ENCODE measurements around the gene ZNF747. TPM values are rescaled to one million over a fixed set of nuclear protein-coding genes. Genes with fewer than 3 reads are reported as not detected.

ZNF747 gene
- total RNA-seq, 2 donors from 2014 or later = 15.8 to 22.6 TPM

DNA sequence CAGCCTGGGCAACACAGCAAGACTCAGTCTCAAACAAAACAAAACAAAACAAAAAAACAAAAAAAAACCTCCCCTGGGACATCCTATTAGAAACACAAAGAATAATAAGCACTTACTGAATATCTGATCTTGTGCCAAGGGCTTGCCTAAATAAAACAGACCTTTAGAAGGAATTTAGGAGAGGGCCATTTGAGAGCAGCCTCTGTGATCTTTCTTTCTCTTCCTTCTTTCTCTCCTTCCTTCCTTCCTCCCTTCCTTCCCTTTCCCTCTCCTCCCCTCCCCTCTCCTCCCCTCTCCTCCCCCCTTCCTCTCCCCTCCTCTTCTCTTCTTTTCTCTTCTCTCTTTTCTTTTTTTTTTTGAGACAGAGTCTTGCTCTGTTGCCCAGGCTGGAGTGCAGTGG is 49.8 kb downstream of the ZNF747 start:
- intact Hi-C loops (cut with DNase I) = no loop called here
- no peak for DNase-seq (ENCODE audit: low spot score)
- TF ChIP-seq POLR2A (IDR thresholded peaks at IDR 0.05) = no peak
- no peak for TF ChIP-seq CTCF (IDR thresholded peaks at IDR 0.05)
- TF ChIP-seq POLR2AphosphoS5 (IDR thresholded peaks at IDR 0.05) = no peak
- H3K27me3 ChIP-seq (replicated peaks; ENCODE audit: insufficient read depth) = no peaks in the 10 kb centered on the region
- no peaks in the 10 kb centered on the region for H3K9me3 ChIP-seq
- no peak overlapping the region for H3K27ac ChIP-seq
- no peaks in the 10 kb centered on the region for H3K36me3 ChIP-seq
- H3K4me1 ChIP-seq (replicated peaks) = no peaks in the 10 kb centered on the region
- no peak overlapping the region for H3K4me3 ChIP-seq

DNA sequence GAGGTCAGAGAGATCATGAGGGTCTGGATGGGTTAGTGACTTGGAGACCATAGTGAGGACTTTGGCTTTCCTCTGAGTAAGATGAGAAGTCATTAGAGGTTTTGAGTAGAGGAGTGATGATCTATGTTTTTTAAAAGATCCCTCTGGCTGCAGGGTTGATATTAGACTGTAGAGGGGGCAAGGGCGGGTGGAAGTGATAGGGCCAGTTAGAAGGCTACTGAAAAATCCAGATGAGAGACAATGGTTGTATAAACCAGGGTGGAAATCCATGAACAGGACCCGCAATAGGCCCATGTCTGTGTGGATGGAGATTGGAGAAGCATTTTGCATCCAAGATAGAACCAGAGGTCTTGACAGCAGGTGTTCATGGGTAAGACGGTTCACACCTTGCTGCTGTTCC is 52.3 kb downstream of the ZNF747 start:
- Histone ChIP-seq H3K9me3 (no peaks in the 10 kb centered on the region), H3K36me3 (no peaks in the 10 kb centered on the region), H3K4me1 (replicated peaks) (no peaks in the 10 kb centered on the region), H3K27me3 (replicated peaks; ENCODE audit: insufficient read depth) (no peaks in the 10 kb centered on the region), H3K4me3 (no peak overlapping the region), H3K27ac (no peak overlapping the region)
- 89% methylated on average over 3 of the region's 3 CpGs for WGBS
- intact Hi-C loops (cut with DNase I) = no loop called here
- TF ChIP-seq CTCF (IDR thresholded peaks at IDR 0.05) = no peak
- TF ChIP-seq POLR2A (IDR thresholded peaks at IDR 0.05) = no peak
- no peak for DNase-seq (ENCODE audit: low spot score)

DNA sequence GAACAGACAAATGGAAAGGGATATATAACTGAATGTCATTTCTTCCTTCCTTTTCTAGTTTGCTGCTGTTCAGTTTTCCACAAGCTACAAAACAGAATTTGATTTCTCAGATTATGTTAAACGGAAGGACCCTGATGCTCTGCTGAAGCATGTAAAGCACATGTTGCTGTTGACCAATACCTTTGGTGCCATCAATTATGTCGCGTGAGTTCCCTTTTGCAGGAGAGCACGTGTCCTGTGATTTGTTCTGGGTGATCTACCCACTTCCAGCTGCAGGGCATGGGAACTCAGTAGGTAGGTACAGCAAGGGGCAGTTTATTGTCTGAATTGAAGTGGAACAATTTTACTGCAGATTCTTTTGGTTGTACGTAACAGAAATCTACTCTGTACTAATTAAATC is 53.3 kb downstream of the ZNF747 start:
- no peak for DNase-seq (ENCODE audit: low spot score)
- intact Hi-C loops (cut with DNase I) = no loop called here
- no peaks in the 10 kb centered on the region for H3K4me1 ChIP-seq (replicated peaks)
- no peak for TF ChIP-seq POLR2A (IDR thresholded peaks at IDR 0.05)
- TF ChIP-seq POLR2AphosphoS5 (IDR thresholded peaks at IDR 0.05) = no peak
- TF ChIP-seq CTCF (IDR thresholded peaks at IDR 0.05) = no peak
- no peaks in the 10 kb centered on the region for H3K9me3 ChIP-seq
- H3K27me3 ChIP-seq (replicated peaks; ENCODE audit: insufficient read depth) = no peaks in the 10 kb centered on the region
- no peaks in the 10 kb centered on the region for H3K36me3 ChIP-seq
- WGBS = 72% methylated on average over 5 of the region's 5 CpGs
- H3K4me3 ChIP-seq = no peak overlapping the region
- H3K27ac ChIP-seq = no peak overlapping the region

Small RNAs within 50 kb of the gene (microRNA-seq; reads per million reads assigned to microRNA genes)
- not detected for gene MIR4518

Small RNAs within 50 kb of the gene (small RNA-seq; reads per million reads assigned to genes)
- gene MIR4518 = 0 reads per million in 2 donors
- 0 reads per million in 2 donors for gene RNU7-61P

Other genes with a start within 250 kb of the ZNF747 start
- gene CD2BP2, start 179.6 kb downstream of the ZNF747 start, total RNA-seq = 10 to 100 TPM; 32.9 to 46.4 TPM
- gene TBC1D10B, start 164.4 kb downstream of the ZNF747 start, total RNA-seq = 10 to 100 TPM; 40.3 to 59.4 TPM
- gene MYL11, start 160.1 kb downstream of the ZNF747 start, total RNA-seq = 10 to 100 TPM in 1 of 2 donors, 1 to 10 TPM in 1; 3.5 to 23.5 TPM
- 1 to 10 TPM; 3.0 to 4.2 TPM for gene SEPTIN1, start 152.3 kb downstream of the ZNF747 start, total RNA-seq
- gene ZNF48, start 139.4 kb downstream of the ZNF747 start, total RNA-seq = 10 to 100 TPM; 11.9 to 12.2 TPM
- gene ZNF771, start 127.3 kb downstream of the ZNF747 start, total RNA-seq = 10 to 100 TPM; 32.3 to 36.3 TPM
- 10 to 100 TPM; 31.6 to 37.6 TPM for gene DCTPP1, start 104.8 kb downstream of the ZNF747 start, total RNA-seq
- gene SEPHS2, start 89.0 kb downstream of the ZNF747 start, total RNA-seq = 10 to 100 TPM; 33.7 to 58.9 TPM
- 10 to 100 TPM in 1 of 2 donors, 1 to 10 TPM in 1; 2.5 to 12.7 TPM for gene ITGAL, start 62.1 kb downstream of the ZNF747 start, total RNA-seq
- gene ZNF768, start 8.3 kb downstream of the ZNF747 start, total RNA-seq = 10 to 100 TPM; 46.5 to 61.1 TPM
- 10 to 100 TPM; 15.7 to 22.5 TPM for gene ZNF764, start 23.5 kb upstream of the ZNF747 start, total RNA-seq
- gene ZNF688, start 36.9 kb upstream of the ZNF747 start, total RNA-seq = 10 to 100 TPM; 20.4 to 21.5 TPM
- gene ZNF785, start 50.8 kb upstream of the ZNF747 start, total RNA-seq = 10 to 100 TPM; 16.9 to 18.9 TPM
- gene ZNF689, start 75.5 kb upstream of the ZNF747 start, total RNA-seq = 10 to 100 TPM; 13.4 to 17.8 TPM
- 10 to 100 TPM; 37.5 to 66.7 TPM for gene PRR14, start 116.1 kb upstream of the ZNF747 start, total RNA-seq
- 100 to 1,000 TPM in 1 of 2 donors, 10 to 100 TPM in 1; 49.0 to 106 TPM for gene FBRS, start 123.6 kb upstream of the ZNF747 start, total RNA-seq
- gene SRCAP, start 164.3 kb upstream of the ZNF747 start, total RNA-seq = 10 to 100 TPM; 42.8 to 79.0 TPM
- 10 to 100 TPM; 37.2 to 45.2 TPM for gene PHKG2, start 213.6 kb upstream of the ZNF747 start, total RNA-seq
- 10 to 100 TPM in 1 of 2 donors, 1 to 10 TPM in 1; 3.1 to 13.2 TPM for gene CFAP119, start 227.2 kb upstream of the ZNF747 start, total RNA-seq
- 100 to 1,000 TPM in 1 of 2 donors, 10 to 100 TPM in 1; 89.9 to 113 TPM for gene RNF40, start 227.5 kb upstream of the ZNF747 start, total RNA-seq

Data from prostate gland (tissue), 2 donors.